Bronchial smooth muscle cell (primary cell): ENCODE measurements around the gene IL6. TPM values are rescaled to one million over a fixed set of nuclear protein-coding genes. Genes with fewer than 3 reads are reported as not detected.

ENCODE experiments used
- total RNA-seq: library from RNA; depleted of rRNA; stranded (reverse); fragments of >200 nt; gene quantifications from 2 replicates; pipeline ENCODE4 v1.2.1, GENCODE V29; 2014

Gene IL6
- 0.94 and 3.3 TPM in 2 replicates for total RNA-seq

GRCh38 chr7:22726907-22727713 is at the start of gene IL6:
Gene IL6, plus strand, starts transcription at chr7:22727200. Its CDS starts 63 bp downstream, at chr7:22727263.

Other genes with a start within 250 kb of the IL6 start
- 13.8 and 21.0 TPM in 2 replicates for gene STEAP1B, start 227.0 kb upstream of the IL6 start, total RNA-seq
- gene TOMM7, start 95.6 kb downstream of the IL6 start, total RNA-seq: 305 and 341 TPM in 2 replicates